Measurements from ENCODE around the gene ANO10. TPM values are rescaled to one million over a fixed set of nuclear protein-coding genes. Genes with fewer than 3 reads are reported as not detected.

ANO10 gene
- total and polyA plus RNA-seq, 2 of the 8 experiments (the other 6 are each of a cell fraction or from before 2014, with no cell fraction given): 38.0 to 53.2 TPM

GRCh38 chr3:43473244-43473643, 148.6 kb downstream of the ANO10 start (continued):
- TF ChIP-seq CTCF (IDR thresholded peaks at IDR 0.05; ENCODE audit: control extremely low read depth in 1 of 3, insufficient read depth in 1 of 3, low read depth in 1 of 3, low read length in 3 of 3): no peak
- TF ChIP-seq ASH2L (IDR thresholded peaks at IDR 0.05; ENCODE audit: low read length): no peak
- no peak for TF ChIP-seq TEAD4 (IDR thresholded peaks at IDR 0.05; ENCODE audit: low read depth, low read length)
- no peak for TF ChIP-seq RBBP5 (IDR thresholded peaks at IDR 0.05; ENCODE audit: borderline replicate concordance, low read depth, low read length)
- TF ChIP-seq CTBP2 (IDR thresholded peaks at IDR 0.05; ENCODE audit: borderline replicate concordance, insufficient read depth, insufficient read length, low read length): no peak
- no peak for TF ChIP-seq SIX5 (IDR thresholded peaks at IDR 0.05; ENCODE audit: low read depth, low read length)

All from H1 (cell line).